Right ventricle myocardium inferior (tissue), 1 donor: ENCODE measurements around the gene TTYH1. TPM values are rescaled to one million over a fixed set of nuclear protein-coding genes. Genes with fewer than 3 reads are reported as not detected.
"Not testable (repeated sequence)": the region's sequence is repeated elsewhere in the genome, so short reads cannot be mapped to it uniquely, and the experiment has no call there.

Source experiments
- ATAC-seq: fragments of 200-7000 bp; cut with Tn5 transposase; one replicate; pipeline ENCODE4 v1.9.1; 2020; ENCODE audit warnings: mild to moderate bottlenecking, moderate library complexity
- DNase-seq: peaks from one replicate; pipeline ENCODE4 v3.0.0; 2021; ENCODE audit errors: missing footprints
- intact Hi-C: fragments of 100-400 bp; cut with DNase I; formaldehyde crosslinking; loops from one replicate; pipeline ENCODE4 v1.11.0; 2022
- total RNA-seq: library from RNA; stranded (reverse); fragmentation: NEBNext Ultra II Directional; extraction: Animal tissue kit (Norgen Biotek cat#: 25700); gene quantifications from one replicate; pipeline ENCODE4 v1.2.1, GENCODE V29; 2021
- donor health status: DM: no; HTN: yes; CAD: no; lungs with severe emphysema.

TTYH1 gene
- total RNA-seq, 1 donor from 2014 or later: 2.8 TPM

DNA sequence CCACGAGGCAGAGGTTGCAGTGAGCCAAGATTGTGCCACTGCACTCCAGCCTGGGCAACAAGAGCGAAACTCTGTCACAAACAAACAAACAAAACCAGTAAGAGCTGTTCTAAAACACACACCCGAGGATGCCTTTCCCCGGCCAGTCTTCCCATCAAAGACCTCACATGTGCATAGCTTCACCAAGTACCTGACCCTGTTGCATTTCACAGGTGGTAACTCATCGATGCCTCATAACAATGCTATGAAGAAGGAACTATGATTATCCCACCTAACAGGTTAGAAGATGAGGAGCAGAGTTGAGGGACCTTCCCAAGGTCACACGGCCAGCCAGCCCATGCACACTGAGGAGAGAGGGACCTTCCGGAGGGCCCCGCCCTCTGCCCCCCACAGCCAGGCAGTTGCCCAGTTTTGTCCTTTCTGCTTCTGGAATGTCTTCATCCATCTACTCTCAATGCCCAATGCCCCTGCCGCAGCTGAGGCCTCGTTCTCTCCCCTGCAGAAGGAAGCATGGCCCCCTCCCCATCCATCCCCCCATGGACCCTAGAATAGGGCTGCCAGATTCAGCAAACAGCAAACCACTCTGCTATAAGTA is 17.0 kb downstream of the TTYH1 start:
- intact Hi-C loops: loop anchor here (5.0 kb wide), 1 partner anchor 45 kb away; no protein-coding TSS in a partner anchor
- ATAC-seq (no peak), DNase-seq (no peak)

DNA sequence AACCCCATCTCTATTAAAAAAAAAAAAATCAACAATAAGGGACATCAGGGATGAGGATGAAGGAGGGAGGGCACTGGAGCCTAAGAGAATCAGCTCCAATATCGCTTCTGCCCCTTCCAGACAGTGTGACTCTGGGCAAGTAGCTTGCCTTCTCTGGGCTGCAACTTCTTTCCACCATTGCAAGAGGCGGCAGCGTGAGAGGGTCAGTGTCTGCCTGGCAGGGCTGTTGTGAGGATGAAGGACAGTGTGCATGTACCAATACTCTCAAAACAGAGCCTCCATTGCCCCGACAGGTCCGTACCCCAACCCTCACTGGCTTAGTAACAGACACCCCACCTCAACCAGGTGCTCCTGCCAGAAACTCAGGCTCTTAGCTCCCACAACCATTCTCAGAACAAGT is 18.4 kb downstream of the TTYH1 start:
- ATAC-seq (no peak), DNase-seq (no peak)
- intact Hi-C loops: loop anchor here (5.0 kb wide), 1 partner anchor 44 kb away; no protein-coding TSS in a partner anchor

DNA sequence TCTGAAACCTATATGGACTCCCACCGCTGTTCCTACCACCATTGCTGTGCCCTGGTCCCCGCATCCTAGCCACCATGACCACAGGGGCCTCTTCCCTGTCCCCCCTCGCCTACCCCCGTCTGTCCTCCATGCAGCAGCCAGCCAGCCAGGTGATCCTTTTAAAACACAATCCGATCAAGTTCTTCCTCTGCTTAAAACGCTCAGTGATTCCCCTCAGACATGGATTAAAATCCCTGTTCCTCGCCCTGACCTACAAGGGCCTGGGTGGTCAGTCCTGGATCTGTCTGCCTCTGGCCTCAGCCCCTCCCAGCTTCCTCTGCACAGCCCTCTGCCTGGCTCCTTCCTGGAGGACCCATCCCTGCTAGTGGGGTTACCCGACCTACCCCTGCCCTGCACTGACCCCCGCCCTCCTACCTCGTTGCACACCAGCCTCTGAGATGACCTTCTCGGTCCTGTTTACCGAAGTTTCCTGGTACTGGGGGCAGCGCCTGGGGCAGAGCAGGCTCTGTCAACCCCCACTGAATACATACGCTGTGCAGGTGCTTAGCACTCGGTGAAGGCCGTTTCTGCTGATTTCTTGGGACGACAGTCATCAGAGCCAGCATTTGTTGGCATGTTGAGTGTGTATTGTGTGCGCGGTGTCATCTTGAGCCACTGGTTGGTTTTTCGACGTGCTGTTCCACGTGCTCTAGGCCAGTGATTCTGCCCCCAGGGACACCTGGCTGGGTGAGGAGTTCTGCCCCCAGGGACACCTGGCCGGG is 19.0 kb downstream of the TTYH1 start:
- DNase-seq (no peak), ATAC-seq (no peak)
- intact Hi-C loops: loop anchor here (5.0 kb wide), 1 partner anchor 43 kb away; no protein-coding TSS in a partner anchor

DNA sequence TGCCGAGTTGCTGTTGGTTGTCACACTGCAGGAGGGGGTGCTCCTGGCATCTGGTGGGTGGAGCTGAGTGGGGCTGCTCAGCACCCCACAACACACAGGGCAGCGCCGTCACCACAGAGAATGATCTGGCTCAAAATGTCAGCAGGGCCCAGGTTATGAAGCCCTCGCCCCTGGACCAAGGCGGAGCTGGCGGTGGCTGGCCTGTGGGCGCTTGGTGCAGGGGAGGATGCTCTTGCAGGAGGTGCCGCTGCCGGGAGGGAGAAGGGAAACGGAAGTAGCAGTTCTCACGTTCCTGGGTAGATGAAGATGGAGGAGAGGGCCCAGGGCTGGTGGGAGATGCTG is 19.6 kb downstream of the TTYH1 start:
- ATAC-seq (no peak), DNase-seq (no peak)
- intact Hi-C loops: loop anchor here (5.0 kb wide), 1 partner anchor 42 kb away; no protein-coding TSS in a partner anchor

DNA sequence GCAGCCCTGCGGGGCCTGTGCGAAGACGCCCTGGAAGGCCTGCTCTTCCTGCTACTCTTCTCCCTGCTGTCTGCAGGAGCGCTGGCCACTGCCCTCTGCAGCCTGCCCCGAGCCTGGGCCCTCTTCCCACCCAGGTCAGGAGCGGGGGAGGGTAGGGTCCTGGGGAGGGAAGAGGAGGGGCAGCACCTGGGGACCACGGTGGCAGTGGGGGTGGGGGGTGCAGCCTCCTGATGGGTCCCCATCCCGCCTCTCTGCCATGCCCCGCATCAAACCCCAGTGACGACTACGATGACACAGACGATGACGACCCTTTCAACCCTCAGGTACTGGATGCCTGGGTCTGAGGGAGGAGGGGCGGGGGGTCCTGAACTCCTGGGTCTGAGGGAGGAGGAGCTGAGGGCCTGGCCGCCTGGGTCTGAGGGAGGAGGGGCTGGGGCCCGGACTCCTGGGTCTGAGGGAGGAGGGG is 20.3 kb downstream of the TTYH1 start:
- ATAC-seq (peak; percentile 2), DNase-seq (no peak)
- intact Hi-C loops: no loop called here

DNA sequence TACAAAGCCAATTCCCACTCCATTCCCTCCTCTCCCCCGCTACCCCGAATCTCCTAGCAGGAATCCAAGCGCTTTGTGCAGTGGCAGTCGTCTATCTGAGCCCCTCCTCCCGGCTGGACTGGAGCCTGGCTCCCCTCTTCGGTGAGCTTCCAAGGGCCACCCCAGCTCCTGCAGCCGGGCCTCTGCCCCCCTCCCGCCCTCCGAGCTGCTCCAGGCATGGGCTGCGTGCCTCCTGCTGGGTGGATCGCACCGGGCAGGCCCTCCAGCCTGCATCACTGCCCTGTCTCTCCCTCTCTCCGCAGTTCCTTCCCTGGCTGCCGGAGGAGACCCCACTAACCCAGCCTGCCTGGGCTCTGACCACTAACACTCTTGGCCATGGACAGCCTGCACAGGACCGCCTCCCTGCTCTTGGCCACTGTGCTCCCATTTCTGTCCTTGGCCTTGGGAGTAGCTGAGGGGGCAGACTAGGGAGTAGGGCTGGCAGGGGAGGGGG is 20.8 kb downstream of the TTYH1 start:
- ATAC-seq (peak; percentile 22), DNase-seq (no peak)
- intact Hi-C loops: no loop called here

DNA sequence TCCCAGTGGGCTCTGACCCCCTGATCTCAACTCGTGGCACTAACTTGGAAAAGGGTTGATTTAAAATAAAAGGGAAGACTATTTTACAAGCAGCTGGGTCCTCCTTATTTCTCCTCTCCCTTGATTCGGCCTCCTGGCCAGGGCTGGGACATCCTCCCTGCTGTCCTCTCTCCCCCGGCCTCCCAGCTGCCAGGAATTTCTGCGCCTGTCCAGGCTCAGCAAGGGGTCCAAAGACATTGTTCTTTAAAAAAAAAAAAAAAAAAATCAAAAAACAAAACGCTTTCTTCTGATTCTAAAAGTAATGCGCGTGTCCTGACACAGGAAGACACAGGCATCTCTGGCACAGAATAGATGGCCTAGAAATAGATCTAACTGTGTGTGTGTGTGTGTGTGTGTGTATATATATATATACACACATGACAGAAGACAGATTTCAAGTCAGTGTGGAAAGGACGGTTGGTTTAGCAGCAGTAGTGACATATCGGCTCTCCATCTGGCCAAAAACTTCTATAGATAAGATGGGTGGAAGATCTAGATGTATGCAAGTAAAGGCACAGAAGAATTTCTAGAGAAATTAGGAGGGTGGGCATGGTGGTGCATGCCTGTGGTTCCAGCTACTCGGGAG is 21.5 kb downstream of the TTYH1 start:
- DNase-seq (no peak), ATAC-seq (no peak)
- intact Hi-C loops: no loop called here

DNA sequence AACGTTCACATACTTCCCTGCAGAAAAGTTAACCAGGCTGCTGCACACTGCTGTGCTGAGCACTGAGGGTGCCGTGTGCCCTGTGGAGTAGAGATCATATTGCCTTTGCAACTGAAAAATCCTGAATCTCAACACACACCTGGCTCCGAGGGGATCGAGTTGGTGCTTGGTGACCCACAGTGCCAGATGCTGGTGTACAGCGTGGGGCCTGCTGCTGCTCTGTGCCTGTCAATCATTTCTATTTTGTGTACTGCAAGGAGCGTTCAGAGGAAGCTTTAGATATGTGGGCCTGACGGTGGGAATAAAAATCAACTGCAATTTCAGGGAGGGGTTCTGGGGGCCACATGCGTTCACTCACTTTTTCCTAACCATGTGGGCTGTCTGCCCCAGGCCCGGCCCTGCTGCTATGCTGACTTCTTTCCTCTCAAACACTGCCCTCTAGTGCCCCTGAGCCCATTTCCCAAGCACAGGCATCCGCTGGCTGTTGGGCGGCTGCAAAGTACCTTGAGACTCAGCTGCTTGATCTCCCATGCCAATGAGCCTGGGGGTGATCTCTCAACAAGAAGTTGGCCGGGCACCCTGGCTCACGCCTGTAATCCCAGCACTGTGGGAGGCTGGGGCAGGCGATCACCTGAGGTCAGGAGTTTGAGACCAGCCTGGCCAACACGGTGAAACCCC is 24.0 kb downstream of the TTYH1 start:
- DNase-seq (no peak), ATAC-seq (no peak)
- intact Hi-C loops: no loop called here

DNA sequence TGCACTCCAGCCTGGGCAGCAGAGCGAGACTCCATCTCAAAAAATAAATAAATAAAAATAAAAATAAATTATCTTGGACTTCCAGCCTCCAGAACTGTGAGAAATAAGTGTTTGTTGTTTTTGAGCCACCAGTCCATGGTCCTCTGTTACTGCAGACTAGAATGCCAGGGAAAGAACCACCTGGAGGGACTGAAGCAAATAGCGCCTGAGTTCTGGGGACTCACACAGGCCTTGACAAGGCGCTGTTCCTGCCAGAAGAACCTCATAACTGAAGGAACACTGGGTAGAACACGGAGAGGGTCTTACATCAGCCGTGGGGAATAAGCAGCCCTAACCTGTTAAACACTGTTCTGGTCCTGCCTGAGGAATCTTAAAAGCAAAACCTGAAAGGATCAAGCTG is 25.4 kb downstream of the TTYH1 start:
- intact Hi-C loops: no loop called here
- ATAC-seq (no peak), DNase-seq (no peak)

DNA sequence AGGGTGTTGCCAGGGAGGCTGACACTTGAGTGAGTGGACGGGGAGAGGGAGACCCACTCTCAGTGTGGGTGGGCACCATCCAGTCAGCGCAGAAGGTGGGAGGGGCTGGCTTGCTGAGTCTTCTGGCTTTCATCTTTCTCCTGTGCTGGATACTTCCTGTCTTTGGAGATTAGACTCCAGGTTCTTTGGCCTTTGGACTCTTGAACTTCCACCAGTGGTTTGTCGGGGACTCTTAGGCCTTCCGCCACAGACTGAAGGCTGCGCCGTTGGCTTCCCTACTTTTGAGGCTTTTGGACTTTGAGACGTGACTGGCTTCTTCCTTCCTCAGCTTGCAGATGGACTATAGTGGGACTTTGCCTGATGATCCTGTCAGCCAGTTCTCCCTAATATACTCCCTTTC is 29.5 kb downstream of the TTYH1 start:
- intact Hi-C loops: no loop called here
- no peak for DNase-seq

DNA sequence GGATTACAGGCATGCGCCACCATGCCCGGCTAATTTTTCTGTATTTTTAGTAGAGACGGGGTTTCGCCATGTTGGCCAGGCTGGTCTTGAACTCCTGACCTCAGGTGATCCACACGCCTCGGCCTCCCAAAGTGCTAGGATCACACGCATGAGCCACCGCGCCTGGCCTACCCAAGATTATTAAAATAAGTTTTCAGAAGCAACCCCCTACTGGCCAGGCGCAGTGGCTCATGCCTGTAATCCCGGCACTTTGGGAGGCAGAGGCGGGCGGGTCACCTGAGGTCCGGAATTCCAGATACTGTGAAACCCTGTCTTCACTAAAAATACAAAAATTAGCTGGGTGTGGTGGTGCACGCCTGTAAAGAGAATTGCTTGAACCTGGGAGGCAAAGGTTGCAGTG is 31.1 kb downstream of the TTYH1 start:
- DNase-seq, ATAC-seq: not testable (repeated sequence)

More for the DNA sequence above, 29.5 kb downstream of the TTYH1 start:
- ATAC-seq: no peak

DNA sequence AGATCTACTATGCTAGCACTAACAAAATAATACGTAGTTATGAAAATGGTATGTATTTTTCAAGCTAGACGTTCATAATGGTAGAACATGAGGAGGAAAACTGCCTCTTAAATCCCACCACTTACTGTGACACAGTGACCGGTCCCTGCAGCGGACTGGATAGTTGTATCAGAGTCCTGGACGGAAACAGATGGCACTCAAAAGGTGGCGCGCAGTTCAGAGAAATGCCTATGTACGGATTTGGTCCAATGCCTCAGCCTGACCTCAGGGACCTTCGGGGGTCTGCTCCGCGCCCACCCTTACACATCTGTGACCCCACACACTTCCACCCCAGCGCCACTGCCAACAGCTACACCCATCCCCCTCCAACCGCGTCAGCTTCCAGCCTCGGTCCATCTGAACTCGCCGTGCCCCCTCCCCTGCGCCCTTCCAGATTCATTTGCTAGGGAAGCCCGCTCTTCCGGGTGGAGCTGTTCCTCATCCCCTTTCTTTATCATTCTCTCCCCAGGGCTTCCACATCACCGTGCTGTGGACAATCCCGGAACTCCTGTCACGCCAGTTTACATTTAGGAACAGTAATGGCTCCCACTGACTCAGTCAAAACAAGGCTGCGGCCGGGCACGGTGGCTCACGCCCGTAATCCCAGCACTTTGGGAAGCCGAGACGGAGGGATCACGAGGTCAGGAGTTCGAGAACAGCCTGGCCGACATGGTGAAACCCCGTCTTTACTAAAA is 32.9 kb downstream of the TTYH1 start:
- ATAC-seq: peak; percentile 16
- DNase-seq: peak; percentile 78
- intact Hi-C loops: no loop called here

More for the DNA sequence above, 31.1 kb downstream of the TTYH1 start:
- intact Hi-C loops: not testable (repeated sequence)

DNA sequence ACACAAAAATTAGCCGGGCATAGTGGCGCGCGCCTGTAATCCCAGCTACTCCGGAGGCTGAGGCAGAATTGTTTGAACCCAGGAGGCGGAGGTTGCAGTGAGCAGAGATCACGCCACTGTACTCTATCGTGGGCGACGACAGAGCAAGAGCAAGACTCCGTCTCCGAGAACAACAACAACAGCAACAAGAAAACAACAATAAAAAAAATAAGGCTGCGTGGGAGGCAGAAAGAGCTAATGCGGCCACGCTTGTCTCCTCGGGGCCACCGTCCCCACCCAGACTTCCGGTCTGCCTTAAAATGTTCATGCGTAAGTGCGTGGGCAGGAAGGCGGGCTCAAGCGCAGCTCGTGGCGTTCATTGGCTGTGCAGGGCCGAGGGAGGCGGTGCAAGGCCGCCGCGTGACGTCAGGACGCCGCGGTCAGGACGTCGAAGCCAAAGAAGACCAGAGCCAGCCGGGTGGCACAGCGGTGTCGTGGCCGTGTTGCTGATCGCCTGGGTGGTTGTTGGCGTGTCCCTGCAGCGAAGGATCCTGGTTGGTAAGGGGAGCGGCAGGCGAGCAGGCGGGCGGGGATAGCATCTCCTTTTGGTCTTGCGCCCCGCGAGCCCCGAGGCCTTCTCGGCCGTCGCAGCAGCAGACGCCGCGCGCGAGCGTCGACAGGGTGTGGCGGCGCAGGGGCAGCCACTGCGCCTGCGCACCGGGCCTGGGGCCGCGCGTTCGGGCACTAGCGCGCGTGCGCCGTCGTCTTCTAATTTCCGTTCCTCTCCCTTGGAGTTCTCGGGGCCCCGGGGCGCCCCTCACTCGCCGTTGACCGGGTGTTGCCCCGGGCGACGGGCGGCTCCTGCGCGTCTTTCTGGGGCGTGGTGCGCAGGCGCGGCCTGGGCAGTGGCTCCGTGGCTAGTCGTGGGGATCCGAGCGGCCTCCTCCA is 33.8 kb downstream of the TTYH1 start, which contains the start of gene LENG8:
TSS of gene LENG8 (plus strand) at position 426 of the 927 bp plus-strand sequence. CDS start 2,146 bp downstream, outside the sequence.
- intact Hi-C loops: loop anchor here (1.0 kb wide), 1 partner anchor 14 kb away; the partner anchor contains the start of gene LENG9
- ATAC-seq: peak; percentile 98
- peak; percentile 99 for DNase-seq

DNA sequence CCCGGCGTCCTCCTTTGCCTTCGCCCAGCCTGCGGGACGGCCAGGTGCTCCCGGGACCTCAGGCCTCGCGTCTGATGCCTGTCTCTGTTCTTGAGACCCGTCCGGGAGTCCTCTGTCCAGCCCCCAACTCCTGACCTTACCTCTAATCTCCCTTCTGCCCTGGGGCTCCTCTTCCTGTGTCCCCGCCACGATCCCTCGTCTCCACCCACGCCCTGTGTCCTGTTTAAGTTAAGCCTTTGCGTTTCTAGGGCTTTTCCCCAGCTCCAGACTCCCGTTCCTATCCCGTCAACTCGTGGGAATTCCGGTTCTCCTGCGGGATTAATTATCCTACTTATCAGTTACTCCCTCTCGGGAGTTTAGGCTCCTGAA is 34.4 kb downstream of the TTYH1 start:
- intact Hi-C loops: loop anchor here (1.0 kb wide), 1 partner anchor 14 kb away; the partner anchor contains the start of gene LENG9
- no peak for ATAC-seq
- no peak for DNase-seq

DNA sequence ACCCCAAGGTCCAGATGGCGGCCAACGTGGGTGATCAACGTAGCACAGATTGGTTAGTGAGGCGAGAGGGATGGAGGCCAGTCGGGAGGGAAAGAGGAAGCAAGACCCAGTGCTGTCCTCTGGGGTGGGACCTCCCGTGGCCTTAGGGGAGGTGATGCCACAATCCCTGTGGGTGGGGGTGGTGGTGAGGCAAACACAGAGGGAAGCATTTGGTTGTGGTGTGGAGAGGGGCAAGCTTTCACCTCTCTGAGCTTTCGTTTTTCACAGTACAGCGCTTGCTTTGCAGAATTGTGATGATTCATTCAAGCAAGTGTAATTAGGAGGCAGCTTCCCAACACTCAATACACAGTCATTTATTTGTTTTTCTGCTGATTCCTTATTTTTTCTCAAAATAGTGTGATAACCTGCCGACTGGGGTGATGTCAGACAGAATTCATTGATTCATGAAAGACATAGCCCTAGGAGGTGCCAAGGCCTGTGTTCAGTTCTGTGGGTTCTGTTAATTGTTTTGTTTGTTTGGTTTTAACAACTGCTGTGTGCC is 36.1 kb downstream of the TTYH1 start:
- intact Hi-C loops: no loop called here
- ATAC-seq (no peak), DNase-seq (no peak)

DNA sequence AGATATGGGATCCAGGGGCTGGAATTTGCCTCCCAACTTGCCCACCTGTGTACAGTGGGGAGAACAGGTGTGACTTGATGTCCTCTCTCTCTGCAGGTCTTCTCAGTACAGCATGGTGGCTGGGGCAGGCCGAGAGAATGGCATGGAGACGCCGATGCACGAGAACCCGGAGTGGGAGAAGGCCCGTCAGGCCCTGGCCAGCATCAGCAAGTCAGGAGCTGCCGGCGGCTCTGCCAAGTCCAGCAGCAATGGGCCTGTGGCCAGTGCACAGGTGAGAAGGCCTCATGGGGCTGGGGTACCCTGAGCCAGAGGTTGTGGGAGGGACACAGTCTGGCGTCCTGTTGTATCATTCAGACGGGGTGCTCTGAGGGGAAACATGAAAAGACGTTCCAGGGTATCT is 36.7 kb downstream of the TTYH1 start:
- DNase-seq (no peak), ATAC-seq (no peak)
- intact Hi-C loops: no loop called here

DNA sequence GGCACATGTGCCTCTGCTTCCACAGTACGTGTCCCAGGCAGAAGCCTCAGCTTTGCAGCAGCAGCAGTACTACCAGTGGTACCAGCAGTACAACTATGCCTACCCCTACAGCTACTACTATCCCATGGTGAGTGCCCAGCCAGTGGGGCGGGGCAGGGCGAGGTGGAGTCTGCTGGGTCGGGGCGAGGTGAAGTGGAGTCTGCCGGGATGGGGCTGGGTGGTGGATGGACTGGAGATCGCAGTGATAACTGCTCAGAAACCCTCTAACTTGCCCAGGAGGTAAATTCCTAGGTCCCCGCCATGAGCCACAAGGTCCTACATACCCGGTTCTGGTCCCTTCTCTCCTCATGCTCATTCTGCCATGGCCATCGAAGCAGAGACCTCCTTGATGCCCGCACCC is 37.4 kb downstream of the TTYH1 start:
- ATAC-seq (no peak), DNase-seq (no peak)
- intact Hi-C loops: no loop called here
